SK-N-SH treated with all-trans-retinoic acid at 6 μM for 48 hours (cell line): ENCODE results near the gene CDS1.

Experiments
- ATAC-seq: fragments of 200-7000 bp; cut with Tn5 transposase; 3 replicates; pipeline ENCODE4 v1.9.1; 2020; ENCODE audit warnings: mild to moderate bottlenecking, moderate library complexity
- ARNTL ChIP-seq: fragments of 450-650 bp; formaldehyde crosslinking; IDR thresholded peaks from 2 replicates; pipeline ENCODE4 v1.5.0; 2020; ENCODE audit warnings: low read depth, mild to moderate bottlenecking, moderate library complexity, borderline replicate concordance
- BACH2 ChIP-seq: fragments of 250-450 bp; sonication (Bioruptor Pico); IDR thresholded peaks from 2 replicates; pipeline ENCODE4 v1.9.0; 2021; ENCODE audit warnings: mild to moderate bottlenecking, borderline replicate concordance
- CREB5 ChIP-seq: fragments of 250-450 bp; sonication (Bioruptor Pico); IDR thresholded peaks from 2 replicates; pipeline ENCODE4 v1.5.1; 2020; ENCODE audit warnings: low read depth, mild to moderate bottlenecking, moderate library complexity
- CSDC2 ChIP-seq: fragments of 250-450 bp; sonication (Bioruptor Pico); IDR thresholded peaks from 2 replicates; pipeline ENCODE4 v1.5.0; 2020; ENCODE audit warnings: mild to moderate bottlenecking, moderate library complexity
- GLIS3 ChIP-seq: fragments of 250-450 bp; sonication (Bioruptor Pico); IDR thresholded peaks from 2 replicates; pipeline ENCODE4 v1.5.0; 2020; ENCODE audit warnings: mild to moderate bottlenecking, moderate library complexity
- OSR1 ChIP-seq: fragments of 250-450 bp; sonication (Bioruptor Pico); IDR thresholded peaks from 2 replicates; pipeline ENCODE4 v1.8.0; 2022; ENCODE audit warnings: moderate library complexity, mild to moderate bottlenecking, inconsistent platforms
- PATZ1 ChIP-seq: fragments of 250-450 bp; sonication (Bioruptor Pico); IDR thresholded peaks from 2 replicates; pipeline ENCODE4 v1.8.0; 2020; ENCODE audit warnings: mild to moderate bottlenecking, moderate library complexity, borderline replicate concordance
- POU6F1 ChIP-seq: fragments of 250-450 bp; sonication (Bioruptor Pico); IDR thresholded peaks from 2 replicates; pipeline ENCODE4 v1.8.0; 2021; ENCODE audit warnings: low read depth, mild to moderate bottlenecking, moderate library complexity, borderline replicate concordance
- PPARA ChIP-seq: fragments of 250-450 bp; sonication (Bioruptor Pico); IDR thresholded peaks from 2 replicates; pipeline ENCODE4 v1.5.0; 2020; ENCODE audit warnings: mild to moderate bottlenecking, borderline replicate concordance
- RARB ChIP-seq: fragments of 250-450 bp; sonication (Bioruptor Pico); IDR thresholded peaks from 2 replicates; pipeline ENCODE4 v1.8.0; 2021; ENCODE audit warnings: mild to moderate bottlenecking, moderate library complexity
- SNAI2 ChIP-seq: fragments of 250-450 bp; sonication (Bioruptor Pico); IDR thresholded peaks from 2 replicates; pipeline ENCODE4 v1.5.0; 2020; ENCODE audit warnings: mild to moderate bottlenecking, moderate library complexity
- TCF4 ChIP-seq: fragments of 250-450 bp; sonication (Bioruptor Pico); IDR thresholded peaks from 2 replicates; pipeline ENCODE4 v1.8.0; 2021; ENCODE audit warnings: mild to moderate bottlenecking, moderate library complexity, borderline replicate concordance
- TOX ChIP-seq: fragments of 250-450 bp; sonication (Bioruptor Pico); IDR thresholded peaks from 2 replicates; pipeline ENCODE4 v1.8.0; 2021; ENCODE audit warnings: mild to moderate bottlenecking, moderate library complexity, borderline replicate concordance
- TSHZ2 ChIP-seq: fragments of 250-450 bp; sonication (Bioruptor Pico); IDR thresholded peaks from 2 replicates; pipeline ENCODE4 v1.5.0; 2020; ENCODE audit warnings: mild to moderate bottlenecking, moderate library complexity
- ZC3H10 ChIP-seq: fragments of 250-450 bp; sonication (Bioruptor Pico); IDR thresholded peaks from 2 replicates; pipeline ENCODE4 v1.5.1; 2021; ENCODE audit warnings: mild to moderate bottlenecking, moderate library complexity
- ZFP3 ChIP-seq: fragments of 250-450 bp; sonication (Bioruptor Pico); IDR thresholded peaks from 2 replicates; pipeline ENCODE4 v1.5.0; 2020; ENCODE audit warnings: mild to moderate bottlenecking, moderate library complexity
- ZFP30 ChIP-seq: fragments of 450-650 bp; formaldehyde crosslinking; IDR thresholded peaks from 2 replicates; pipeline ENCODE4 v1.5.0; 2022; ENCODE audit warnings: mild to moderate bottlenecking, moderate library complexity
- ZNF565 ChIP-seq: fragments of 450-650 bp; formaldehyde crosslinking; conservative IDR thresholded peaks from 2 replicates; pipeline ENCODE4 v1.5.0; 2020; ENCODE audit warnings: low read depth, mild to moderate bottlenecking, moderate library complexity
- ZNF70 ChIP-seq: fragments of 450-650 bp; formaldehyde crosslinking; IDR thresholded peaks from 2 replicates; pipeline ENCODE4 v1.5.0; 2020; ENCODE audit warnings: mild to moderate bottlenecking, moderate library complexity
- ZNF8 ChIP-seq: fragments of 450-650 bp; formaldehyde crosslinking; IDR thresholded peaks from 2 replicates; pipeline ENCODE4 v1.5.0; 2020; ENCODE audit warnings: mild to moderate bottlenecking, moderate library complexity

CDS1 gene

GRCh38 chr4:84683064-84683850 is 100.3 kb downstream of the CDS1 start:
- ATAC-seq, result no peak
- TF ChIP-seq ZNF70 (CRISPR knock-in tag) (no peak), PATZ1 (no peak), CSDC2 (CRISPR knock-in tag) (no peak), ZC3H10 (CRISPR knock-in tag) (no peak), RARB (CRISPR knock-in tag) (no peak), OSR1 (CRISPR knock-in tag) (no peak), GLIS3 (no peak), POU6F1 (CRISPR knock-in tag) (no peak), PPARA (CRISPR knock-in tag) (no peak), ZNF565 (no peak), TOX (CRISPR knock-in tag) (no peak), CREB5 (CRISPR knock-in tag) (no peak), BACH2 (no peak), ZFP3 (CRISPR knock-in tag) (no peak)

- ATAC-seq, result no peak
- TF ChIP-seq PPARA (CRISPR knock-in tag) (no peak), ZNF565 (no peak), BACH2 (no peak), ZFP30 (CRISPR knock-in tag) (no peak), ZNF8 (CRISPR knock-in tag) (no peak), POU6F1 (CRISPR knock-in tag) (no peak), ARNTL (CRISPR knock-in tag) (no peak)
Observed at GRCh38 chr4:84684361-84684760, 101.4 kb downstream of the CDS1 start.

- ATAC-seq, result no peak
- TF ChIP-seq ARNTL (CRISPR knock-in tag), result no peak
Observed at GRCh38 chr4:84685105-84685504, 102.2 kb downstream of the CDS1 start.

- TF ChIP-seq TCF4 (CRISPR knock-in tag) (no peak), SNAI2 (no peak), ZNF70 (CRISPR knock-in tag) (no peak), TSHZ2 (CRISPR knock-in tag) (no peak)
Observed at GRCh38 chr4:84688605-84689004, 105.7 kb downstream of the CDS1 start.

More at GRCh38 chr4:84688605-84689004, 105.7 kb downstream of the CDS1 start:
- ATAC-seq, result no peak
